GM12892 (cell line): ENCODE results near the gene NPTX2.

Source experiments
- DNase-seq: peaks from one replicate; pipeline ENCODE4 v3.0.0; 2011; ENCODE audit not compliant: insufficient read length
- FAIRE-seq: peaks from 2 replicates; lab custom pipeline; 2011; peaks lifted over from hg19 to GRCh38; lab: Jason Lieb, UNC
- POLR2A ChIP-seq: IDR thresholded peaks from 2 replicates; pipeline ENCODE4 v1.6.1; 2011; ENCODE audit warnings: low read depth, low read length, control low read depth
- POLR2AphosphoS5 ChIP-seq: IDR thresholded peaks from 2 replicates; pipeline ENCODE4 v1.6.1; 2011; ENCODE audit warnings: low read depth, low read length, control low read depth
- TAF1 ChIP-seq: IDR thresholded peaks from 2 replicates; pipeline ENCODE4 v1.6.1; 2011; ENCODE audit warnings: low read depth, mild to moderate bottlenecking, control low read depth, low read length, borderline replicate concordance

NPTX2 gene

GRCh38 chr7:98621573-98622482 is 4.7 kb downstream of the NPTX2 start:
- no peak for TF ChIP-seq POLR2AphosphoS5
- FAIRE-seq (no peak), DNase-seq (no peak)

GRCh38 chr7:98622926-98623325 is 5.8 kb downstream of the NPTX2 start:
- FAIRE-seq (no peak), DNase-seq (no peak)
- no peak for TF ChIP-seq POLR2AphosphoS5
- TF ChIP-seq TAF1 = no peak
- no peak for TF ChIP-seq POLR2A

GRCh38 chr7:98624846-98625420 is 7.8 kb downstream of the NPTX2 start:
- TF ChIP-seq POLR2AphosphoS5 (no peak), TAF1 (no peak), POLR2A (no peak)
- FAIRE-seq (no peak), DNase-seq (no peak)

- DNase-seq = no peak
- TF ChIP-seq POLR2A = no peak
- TF ChIP-seq POLR2AphosphoS5 = no peak
- TF ChIP-seq TAF1 = no peak
- no peak for FAIRE-seq
These were observed 9.7 kb downstream of the NPTX2 start for GRCh38 chr7:98626460-98627412.

GRCh38 chr7:98627413-98627790 is 10.3 kb downstream of the NPTX2 start:
- no peak for DNase-seq
- TF ChIP-seq POLR2AphosphoS5 (no peak), TAF1 (no peak)
- no peak for FAIRE-seq

GRCh38 chr7:98628418-98628817 is 11.3 kb downstream of the NPTX2 start:
- FAIRE-seq (no peak), DNase-seq (no peak)
- TF ChIP-seq TAF1 (no peak), POLR2A (no peak), POLR2AphosphoS5 (no peak)

GRCh38 chr7:98629001-98629431 is 11.9 kb downstream of the NPTX2 start:
- DNase-seq (no peak), FAIRE-seq (no peak)
- TF ChIP-seq POLR2A = no peak
- TF ChIP-seq POLR2AphosphoS5 = no peak
- no peak for TF ChIP-seq TAF1

GRCh38 chr7:98630149-98630548 is 13.1 kb downstream of the NPTX2 start:
- no peak for TF ChIP-seq TAF1
- no peak for TF ChIP-seq POLR2A
- TF ChIP-seq POLR2AphosphoS5 = no peak
- no peak for DNase-seq

GRCh38 chr7:98630770-98631169 is 13.7 kb downstream of the NPTX2 start:
- DNase-seq (no peak), FAIRE-seq (no peak)
- TF ChIP-seq POLR2A (no peak), TAF1 (no peak), POLR2AphosphoS5 (no peak)

More at GRCh38 chr7:98630149-98630548, 13.1 kb downstream of the NPTX2 start:
- FAIRE-seq = no peak

- no peak for DNase-seq
- TF ChIP-seq POLR2AphosphoS5 (no peak), POLR2A (no peak), TAF1 (no peak)
- no peak for FAIRE-seq
These were observed 21.8 kb downstream of the NPTX2 start for GRCh38 chr7:98638853-98639252.

GRCh38 chr7:98640375-98640774 is 23.3 kb downstream of the NPTX2 start:
- DNase-seq = no peak
- FAIRE-seq = peak; percentile 50
- TF ChIP-seq POLR2A = no peak
- TF ChIP-seq TAF1 = no peak
- TF ChIP-seq POLR2AphosphoS5 = no peak
